ENCODE results near the gene TARM1.

The TARM1 gene

DNA sequence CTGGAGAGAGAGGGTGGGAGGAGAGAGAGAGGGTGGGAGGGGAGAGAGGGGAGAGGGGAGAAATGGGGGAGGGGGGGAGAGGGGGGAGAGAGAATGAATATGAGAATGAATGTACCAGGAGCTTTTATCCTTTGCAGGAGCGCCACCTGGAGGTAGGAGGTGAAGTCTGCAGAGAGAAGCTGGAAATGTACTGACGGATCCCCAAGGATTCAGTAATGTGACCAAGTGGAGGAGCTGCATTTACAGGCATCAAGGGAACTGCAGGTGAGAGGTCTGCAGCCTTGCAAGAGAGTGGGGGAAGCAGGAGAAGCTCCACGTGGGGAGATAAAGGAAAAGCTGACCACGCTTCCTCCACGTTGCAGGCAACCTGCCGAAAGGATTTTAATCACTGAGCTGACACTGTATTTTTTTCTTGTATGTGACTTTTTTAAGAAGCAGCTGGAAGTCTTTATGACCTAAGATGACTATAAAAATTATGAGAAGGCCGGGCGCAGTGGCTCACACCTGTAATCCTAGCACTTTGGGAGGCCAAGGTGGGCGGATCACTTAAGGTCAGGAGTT is 51.2 kb downstream of the TARM1 start:
- DNase-seq = no peak

DNA sequence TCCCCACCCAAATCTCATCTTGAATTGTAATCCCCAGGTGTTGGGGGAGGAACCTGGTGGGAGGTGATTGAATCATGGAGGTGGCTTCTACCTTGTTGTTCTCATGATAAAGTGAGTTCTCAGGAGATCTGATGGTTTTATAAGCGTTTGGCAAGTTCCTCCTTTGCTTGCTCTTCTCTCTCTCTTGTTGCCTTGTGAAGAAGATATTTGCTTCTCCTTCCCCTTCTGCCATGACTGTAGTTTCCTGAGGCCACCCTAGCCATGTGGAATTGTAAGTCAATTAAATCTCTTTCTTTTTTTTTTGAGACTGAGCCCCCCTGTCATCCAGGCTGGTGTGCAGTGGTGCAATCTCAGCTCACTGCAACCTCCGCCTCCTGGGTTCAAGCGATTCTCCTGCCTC is 51.9 kb downstream of the TARM1 start:
- no peak for DNase-seq

DNA sequence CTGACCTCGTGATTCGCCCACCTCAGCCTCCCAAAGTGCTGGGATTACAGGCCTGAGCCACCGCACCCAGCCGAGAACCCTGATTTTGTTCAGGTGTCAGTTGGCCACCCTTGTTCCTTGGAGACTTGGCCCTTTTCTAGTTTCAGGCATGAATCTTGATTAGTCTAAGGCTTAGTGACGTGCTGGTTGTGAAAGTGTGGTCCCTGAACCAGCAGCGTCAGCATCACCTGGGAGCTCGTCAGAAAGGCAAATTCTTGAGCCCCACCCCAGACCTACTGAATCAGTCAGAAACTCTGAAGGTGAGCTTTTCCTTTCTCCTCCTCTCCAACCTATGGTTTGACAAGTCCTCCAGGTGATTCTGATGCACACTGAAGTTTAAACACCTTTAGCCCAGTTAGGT is 54.5 kb downstream of the TARM1 start:
- no peak for DNase-seq

DNA sequence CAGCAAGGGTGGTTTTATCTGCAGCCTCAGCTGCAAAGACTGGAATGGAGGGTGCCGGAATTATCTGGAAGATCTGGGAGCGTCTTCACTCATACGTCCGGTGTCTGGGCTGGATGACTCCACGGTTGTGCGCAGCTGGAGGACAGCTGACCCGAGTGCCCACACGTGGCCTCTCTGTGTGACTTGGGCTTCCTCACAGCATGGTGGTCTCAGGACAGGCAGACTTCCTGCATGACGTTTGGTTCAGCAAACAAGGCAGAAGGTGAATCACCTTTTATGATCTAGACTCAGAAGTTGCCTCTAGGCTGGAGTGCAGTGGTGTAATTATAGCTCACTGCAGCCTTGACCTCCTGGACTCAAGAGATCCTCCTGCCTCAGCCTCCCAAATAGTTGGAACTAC is 56.5 kb downstream of the TARM1 start:
- DNase-seq = no peak

DNA sequence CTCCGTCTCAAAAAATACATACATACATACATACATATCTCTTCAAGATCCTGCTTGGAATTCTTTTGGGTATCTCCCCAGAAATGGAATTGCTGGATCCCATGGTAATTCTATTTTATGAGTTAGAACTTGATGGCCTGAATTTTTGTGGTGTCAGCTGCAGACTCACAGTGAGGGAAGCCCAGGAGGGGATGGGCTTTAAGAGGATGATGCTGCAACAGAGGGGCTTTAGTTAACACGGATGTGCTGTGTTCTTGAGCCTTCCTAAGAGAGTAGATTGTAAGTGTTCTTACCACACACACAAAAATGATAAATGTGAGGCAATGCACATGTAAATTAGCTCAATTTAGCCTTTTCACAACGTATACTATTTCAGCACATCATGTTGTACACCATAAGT is 58.0 kb downstream of the TARM1 start:
- DNase-seq = no peak

DNA sequence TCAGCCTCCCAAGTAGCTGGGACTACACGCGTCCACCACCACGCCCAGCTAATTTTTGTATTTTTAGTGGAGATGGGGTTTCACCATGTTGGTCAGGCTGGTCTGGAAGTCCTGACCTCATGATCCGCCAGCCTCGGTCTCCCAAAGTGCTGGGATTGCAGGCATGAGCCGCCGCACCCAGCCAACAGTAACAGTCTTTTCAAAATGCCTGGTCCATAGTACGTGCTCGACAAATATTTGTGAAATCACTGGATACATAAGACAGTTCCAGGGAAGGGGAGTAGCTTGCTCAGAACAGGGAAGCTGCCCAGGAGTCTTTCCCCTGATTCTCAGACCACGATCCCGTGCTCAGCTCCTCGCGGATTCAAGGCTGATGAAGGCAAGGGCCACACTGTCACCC is 59.2 kb downstream of the TARM1 start:
- DNase-seq = no peak

DNA sequence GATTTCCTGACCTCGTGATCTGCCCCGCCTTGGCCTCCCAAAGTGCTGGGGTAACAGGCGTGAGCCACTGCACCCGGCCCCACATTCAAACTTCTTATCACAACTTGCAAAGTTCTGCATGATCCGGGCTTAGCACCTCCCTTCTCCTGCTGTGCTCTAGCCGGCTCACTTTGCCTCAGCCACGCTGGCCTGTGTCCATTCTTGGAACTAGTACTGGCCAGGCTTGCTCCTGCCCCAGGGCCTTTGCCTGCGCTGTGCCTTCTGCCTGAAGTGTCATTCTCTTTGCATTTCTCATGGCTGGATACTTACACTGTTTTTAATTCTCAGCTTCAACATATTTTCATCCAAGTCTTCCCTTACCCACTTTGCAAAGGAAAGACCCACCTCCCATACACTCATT is 59.8 kb downstream of the TARM1 start:
- DNase-seq = no peak
